Measurements from ENCODE around the gene ANO3. TPM values are rescaled to one million over a fixed set of nuclear protein-coding genes. Genes with fewer than 3 reads are reported as not detected.

ANO3 gene
- total RNA-seq, 4 donors from 2014 or later = 0.18 to 0.47 TPM; not detected in 2

GRCh38 chr11:26335903-26336302, 4.0 kb downstream of the ANO3 start:
- Histone ChIP-seq H3K36me3 (no peaks in the 10 kb centered on the region), H3K4me3 (no peak overlapping the region), H3K27ac (no peak overlapping the region), H3K27me3 (no peaks in the 10 kb centered on the region), H3K4me1 (no peaks in the 10 kb centered on the region), H3K9me3 (no peaks in the 10 kb centered on the region)
- no peak for DNase-seq
- TF ChIP-seq CTCF (IDR thresholded peaks at IDR 0.05) (no peak), POLR2A (IDR thresholded peaks at IDR 0.05) (no peak)

GRCh38 chr11:26344647-26345046, 12.7 kb downstream of the ANO3 start:
- no peaks in the 10 kb centered on the region for H3K9me3 ChIP-seq
- DNase-seq = no peak
- no peak overlapping the region for H3K27ac ChIP-seq
- no peaks in the 10 kb centered on the region for H3K36me3 ChIP-seq
- H3K27me3 ChIP-seq = no peaks in the 10 kb centered on the region
- H3K4me3 ChIP-seq = no peak overlapping the region
- H3K4me1 ChIP-seq = no peaks in the 10 kb centered on the region
- TF ChIP-seq POLR2A (IDR thresholded peaks at IDR 0.05) (no peak), CTCF (IDR thresholded peaks at IDR 0.05) (no peak)

- DNase-seq = no peak
- Histone ChIP-seq H3K27ac (no peak overlapping the region), H3K36me3 (no peaks in the 10 kb centered on the region), H3K27me3 (no peaks in the 10 kb centered on the region), H3K4me1 (no peaks in the 10 kb centered on the region), H3K4me3 (no peak overlapping the region), H3K9me3 (no peaks in the 10 kb centered on the region)
- no peak for TF ChIP-seq CTCF (IDR thresholded peaks at IDR 0.05)
- no peak for TF ChIP-seq POLR2A (IDR thresholded peaks at IDR 0.05)
These were observed 16.8 kb downstream of the ANO3 start for GRCh38 chr11:26348776-26349175.

GRCh38 chr11:26350002-26350401, 18.1 kb downstream of the ANO3 start:
- no peak for DNase-seq
- H3K4me3 ChIP-seq = no peak overlapping the region
- H3K27me3 ChIP-seq = no peaks in the 10 kb centered on the region
- H3K9me3 ChIP-seq = no peaks in the 10 kb centered on the region
- H3K27ac ChIP-seq = no peak overlapping the region
- no peaks in the 10 kb centered on the region for H3K4me1 ChIP-seq
- no peaks in the 10 kb centered on the region for H3K36me3 ChIP-seq
- TF ChIP-seq CTCF (IDR thresholded peaks at IDR 0.05) (no peak), POLR2A (IDR thresholded peaks at IDR 0.05) (no peak)

- H3K4me3 ChIP-seq = no peak overlapping the region
- H3K27me3 ChIP-seq = no peaks in the 10 kb centered on the region
- H3K4me1 ChIP-seq = no peaks in the 10 kb centered on the region
- H3K9me3 ChIP-seq = no peaks in the 10 kb centered on the region
- TF ChIP-seq POLR2A (IDR thresholded peaks at IDR 0.05) (no peak), CTCF (IDR thresholded peaks at IDR 0.05) (no peak)
- no peak overlapping the region for H3K27ac ChIP-seq
- no peaks in the 10 kb centered on the region for H3K36me3 ChIP-seq
- DNase-seq = no peak
These were observed 21.1 kb downstream of the ANO3 start for GRCh38 chr11:26353010-26353409.

- no peak overlapping the region for H3K4me3 ChIP-seq
- H3K36me3 ChIP-seq = no peaks in the 10 kb centered on the region
- H3K4me1 ChIP-seq = no peaks in the 10 kb centered on the region
- TF ChIP-seq POLR2A (IDR thresholded peaks at IDR 0.05) = no peak
- no peak overlapping the region for H3K27ac ChIP-seq
- H3K9me3 ChIP-seq = no peaks in the 10 kb centered on the region
- no peak for DNase-seq
- H3K27me3 ChIP-seq = no peaks in the 10 kb centered on the region
These were observed 27.1 kb downstream of the ANO3 start for GRCh38 chr11:26359055-26359454.
